IMR-90 (cell line): Measurements from ENCODE around the gene ICAM2.

Source experiments
- BHLHE40 ChIP-seq: fragments of 150-350 bp; IDR thresholded peaks from 2 replicates; pipeline ENCODE4 v1.6.1; 2016; ENCODE audit warnings: mild to moderate bottlenecking, low read depth, low read length
- CEBPB ChIP-seq: IDR thresholded peaks from 2 replicates; pipeline ENCODE4 v1.6.1; 2012; ENCODE audit warnings: low read depth, low read length, improper control_type of control experiment
- CHD1 ChIP-seq: IDR thresholded peaks from 2 replicates; pipeline ENCODE4 v1.6.1; 2012; ENCODE audit warnings: low read depth, low read length, improper control_type of control experiment
- FOS ChIP-seq: fragments of 150-350 bp; IDR thresholded peaks from 2 replicates; pipeline ENCODE4 v1.6.1; 2016; ENCODE audit warnings: low read depth, low read length
- MAFK ChIP-seq: IDR thresholded peaks from 2 replicates; pipeline ENCODE4 v1.6.1; 2012; ENCODE audit warnings: low read depth, low read length, improper control_type of control experiment
- MAZ ChIP-seq: IDR thresholded peaks from 2 replicates; pipeline ENCODE4 v1.6.1; 2012; ENCODE audit warnings: low read depth, mild to moderate bottlenecking, low read length, improper control_type of control experiment, moderate library complexity, borderline replicate concordance
- MXI1 ChIP-seq: IDR thresholded peaks from 2 replicates; pipeline ENCODE4 v1.6.1; 2012; ENCODE audit warnings: low read depth, mild to moderate bottlenecking, low read length, moderate library complexity, borderline replicate concordance
- POLR2A ChIP-seq: IDR thresholded peaks from 2 replicates; pipeline ENCODE4 v1.6.1; 2012; ENCODE audit warnings: mild to moderate bottlenecking, low read depth, low read length
- RCOR1 ChIP-seq: IDR thresholded peaks from 2 replicates; pipeline ENCODE4 v1.6.1; 2012; ENCODE audit warnings: mild to moderate bottlenecking, low read length, improper control_type of control experiment; ENCODE audit not compliant: insufficient replicate concordance
- RFX5 ChIP-seq: IDR thresholded peaks from 2 replicates; pipeline ENCODE4 v1.8.0; 2012; ENCODE audit warnings: low read depth, mild to moderate bottlenecking, low read length, moderate library complexity
- SMC3 ChIP-seq: fragments of 150-350 bp; IDR thresholded peaks from 2 replicates; pipeline ENCODE4 v1.6.1; 2016; ENCODE audit warnings: low read depth, mild to moderate bottlenecking, antibody characterized with exemption, low read length, moderate library complexity
- TF ChIP-seq, protein P1 (sequence below): conservative IDR thresholded peaks from 2 replicates; pipeline ENCODE4 v1.5.1; 2012; ENCODE audit warnings: mild to moderate bottlenecking, low read depth, low read length, improper control_type of control experiment
- TF ChIP-seq, protein P2 (sequence below): fragments of 150-350 bp; IDR thresholded peaks from 2 replicates; pipeline ENCODE4 v1.6.1; 2017; ENCODE audit warnings: mild to moderate bottlenecking, antibody characterized with exemption, low read length, low read depth

DNA sequence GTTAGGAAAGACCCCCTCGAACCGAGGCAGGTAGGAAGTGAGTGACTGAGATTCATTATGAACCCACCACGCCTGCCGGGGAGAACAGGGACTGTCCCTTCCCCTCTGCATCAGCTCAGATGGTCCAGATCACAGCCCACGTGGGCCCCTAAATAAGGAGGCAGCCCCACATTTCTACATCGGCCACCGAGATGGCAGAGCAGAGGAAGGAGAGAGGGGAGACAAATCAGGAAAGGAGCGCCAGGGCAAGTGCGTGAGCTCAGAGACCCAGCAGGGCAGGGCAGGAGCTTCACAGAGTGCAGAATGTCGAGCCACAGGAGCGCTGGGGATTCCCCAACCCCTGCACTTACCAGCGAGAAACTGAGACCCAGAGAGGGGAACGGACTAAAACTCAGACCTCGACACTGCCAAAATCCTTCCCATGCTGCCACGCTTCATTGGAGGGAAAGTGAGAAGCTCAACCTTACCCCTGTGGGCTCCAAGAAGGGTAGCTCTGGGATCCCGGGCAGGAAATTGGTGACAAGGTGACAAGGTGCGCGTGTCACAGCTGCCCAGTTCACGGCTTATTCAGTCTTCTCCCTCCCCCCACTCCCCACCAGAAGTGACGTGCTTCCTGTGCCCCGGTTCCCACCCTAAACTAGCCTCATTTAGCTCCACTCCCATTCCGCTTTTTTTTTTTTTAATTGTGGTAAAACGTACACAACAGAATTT is at the start of gene ICAM2:
- TF ChIP-seq RCOR1, result no peak
- TF ChIP-seq FOS, result no peak
- TF ChIP-seq RFX5, result no peak
- TF ChIP-seq MXI1, result no peak
- TF ChIP-seq POLR2A, result no peak
- TF ChIP-seq, protein P1, sequence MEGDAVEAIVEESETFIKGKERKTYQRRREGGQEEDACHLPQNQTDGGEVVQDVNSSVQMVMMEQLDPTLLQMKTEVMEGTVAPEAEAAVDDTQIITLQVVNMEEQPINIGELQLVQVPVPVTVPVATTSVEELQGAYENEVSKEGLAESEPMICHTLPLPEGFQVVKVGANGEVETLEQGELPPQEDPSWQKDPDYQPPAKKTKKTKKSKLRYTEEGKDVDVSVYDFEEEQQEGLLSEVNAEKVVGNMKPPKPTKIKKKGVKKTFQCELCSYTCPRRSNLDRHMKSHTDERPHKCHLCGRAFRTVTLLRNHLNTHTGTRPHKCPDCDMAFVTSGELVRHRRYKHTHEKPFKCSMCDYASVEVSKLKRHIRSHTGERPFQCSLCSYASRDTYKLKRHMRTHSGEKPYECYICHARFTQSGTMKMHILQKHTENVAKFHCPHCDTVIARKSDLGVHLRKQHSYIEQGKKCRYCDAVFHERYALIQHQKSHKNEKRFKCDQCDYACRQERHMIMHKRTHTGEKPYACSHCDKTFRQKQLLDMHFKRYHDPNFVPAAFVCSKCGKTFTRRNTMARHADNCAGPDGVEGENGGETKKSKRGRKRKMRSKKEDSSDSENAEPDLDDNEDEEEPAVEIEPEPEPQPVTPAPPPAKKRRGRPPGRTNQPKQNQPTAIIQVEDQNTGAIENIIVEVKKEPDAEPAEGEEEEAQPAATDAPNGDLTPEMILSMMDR, result no peak
- no peak for TF ChIP-seq MAFK
- TF ChIP-seq, protein P2, sequence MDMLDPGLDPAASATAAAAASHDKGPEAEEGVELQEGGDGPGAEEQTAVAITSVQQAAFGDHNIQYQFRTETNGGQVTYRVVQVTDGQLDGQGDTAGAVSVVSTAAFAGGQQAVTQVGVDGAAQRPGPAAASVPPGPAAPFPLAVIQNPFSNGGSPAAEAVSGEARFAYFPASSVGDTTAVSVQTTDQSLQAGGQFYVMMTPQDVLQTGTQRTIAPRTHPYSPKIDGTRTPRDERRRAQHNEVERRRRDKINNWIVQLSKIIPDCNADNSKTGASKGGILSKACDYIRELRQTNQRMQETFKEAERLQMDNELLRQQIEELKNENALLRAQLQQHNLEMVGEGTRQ, result no peak
- no peak for TF ChIP-seq BHLHE40
- no peak for TF ChIP-seq MAZ
- TF ChIP-seq CEBPB, result no peak
- TF ChIP-seq SMC3, result no peak
- no peak for TF ChIP-seq CHD1
